ENCODE data around the gene SULT1C4.

The SULT1C4 gene

GRCh38 chr2:108376774-108377173 is 980 bp upstream of the SULT1C4 start:
- DNase-seq: no peak

- no peak for DNase-seq
Observed at GRCh38 chr2:108377401-108377800, 353 bp upstream of the SULT1C4 start.

- no peak for DNase-seq
Observed at GRCh38 chr2:108378851-108379250, 1.1 kb downstream of the SULT1C4 start.

- DNase-seq: no peak
Observed at GRCh38 chr2:108382196-108382595, 4.4 kb downstream of the SULT1C4 start.

GRCh38 chr2:108383146-108383830 is 5.5 kb downstream of the SULT1C4 start:
- DNase-seq: no peak

GRCh38 chr2:108384662-108385393 is 7.1 kb downstream of the SULT1C4 start:
- DNase-seq: no peak

- no peak for DNase-seq
Observed at GRCh38 chr2:108385411-108386071, 7.8 kb downstream of the SULT1C4 start.

- no peak for DNase-seq
Observed at GRCh38 chr2:108388045-108388444, 10.3 kb downstream of the SULT1C4 start.

- DNase-seq: no peak
Observed at GRCh38 chr2:108390340-108390739, 12.6 kb downstream of the SULT1C4 start.

GRCh38 chr2:108392029-108392428 is 14.3 kb downstream of the SULT1C4 start:
- no peak for DNase-seq

- no peak for DNase-seq
Observed at GRCh38 chr2:108393197-108393596, 15.4 kb downstream of the SULT1C4 start.

GRCh38 chr2:108395155-108395554 is 17.4 kb downstream of the SULT1C4 start:
- no peak for DNase-seq

- DNase-seq: no peak
Observed at GRCh38 chr2:108396845-108397244, 19.1 kb downstream of the SULT1C4 start.

- DNase-seq: no peak
Observed at GRCh38 chr2:108399479-108399878, 21.7 kb downstream of the SULT1C4 start.

- DNase-seq: no peak
Observed at GRCh38 chr2:108401800-108402199, 24.0 kb downstream of the SULT1C4 start.

GRCh38 chr2:108403494-108403893 is 25.7 kb downstream of the SULT1C4 start:
- no peak for DNase-seq

- DNase-seq: no peak
Observed at GRCh38 chr2:108404784-108405397, 27.1 kb downstream of the SULT1C4 start.

- DNase-seq: no peak
Observed at GRCh38 chr2:108407864-108408729, 30.3 kb downstream of the SULT1C4 start.

- DNase-seq: no peak
Observed at GRCh38 chr2:108409768-108410167, 32.0 kb downstream of the SULT1C4 start.

- DNase-seq: no peak
Observed at GRCh38 chr2:108412995-108413710, 35.4 kb downstream of the SULT1C4 start.

GRCh38 chr2:108413711-108414095 is 35.9 kb downstream of the SULT1C4 start:
- DNase-seq: no peak

All from activated gamma-delta T cell treated with Interleukin-2 at 50 U/mL for 16 hours (primary cell).